GM23248 (cell line): ENCODE data around the gene SEMA6B. TPM values are rescaled to one million over a fixed set of nuclear protein-coding genes. Genes with fewer than 3 reads are reported as not detected.

Experiments
- DNase-seq: peaks from one replicate; pipeline ENCODE4 v3.0.0-alpha.2; 2015
- H2AFZ ChIP-seq: fragments of 200-600 bp; sonication (generic); 2 replicates; pipeline ENCODE4 v1.6.1; 2016; ENCODE audit warnings: antibody characterized with exemption
- H3F3A ChIP-seq: fragments of 200-600 bp; sonication (generic); 2 replicates; pipeline ENCODE4 v1.6.1; 2016; ENCODE audit warnings: mild to moderate bottlenecking, antibody characterized with exemption, mixed run types; ENCODE audit not compliant: insufficient read depth
- H3K27ac ChIP-seq: fragments of 200-600 bp; sonication (generic); 2 replicates; pipeline ENCODE4 v1.5.1; 2016; ENCODE audit warnings: mild to moderate bottlenecking
- H3K27me3 ChIP-seq: fragments of 200-600 bp; sonication (generic); replicated peaks from 2 replicates; pipeline ENCODE4 v1.6.1; 2016; ENCODE audit warnings: mild to moderate bottlenecking; ENCODE audit not compliant: insufficient read depth
- H3K36me3 ChIP-seq: fragments of 200-600 bp; sonication (generic); 2 replicates; pipeline ENCODE4 v1.6.1; 2016; ENCODE audit warnings: low read depth, mild to moderate bottlenecking
- H3K4me1 ChIP-seq: fragments of 200-600 bp; sonication (generic); 2 replicates; pipeline ENCODE4 v1.6.1; 2016; ENCODE audit warnings: mild to moderate bottlenecking; ENCODE audit not compliant: insufficient read depth
- H3K4me2 ChIP-seq: fragments of 200-600 bp; sonication (generic); one replicate; pipeline ENCODE4 v1.6.1; 2016; ENCODE audit warnings: mild to moderate bottlenecking; ENCODE audit not compliant: unreplicated experiment
- H3K4me3 ChIP-seq: fragments of 200-600 bp; sonication (generic); 2 replicates; pipeline ENCODE4 v1.5.1; 2016; ENCODE audit warnings: mild to moderate bottlenecking
- H3K79me2 ChIP-seq: fragments of 200-600 bp; sonication (generic); 2 replicates; pipeline ENCODE4 v1.6.1; 2016; ENCODE audit warnings: mild to moderate bottlenecking; ENCODE audit not compliant: insufficient read depth
- H3K9ac ChIP-seq: fragments of 200-600 bp; sonication (generic); 2 replicates; pipeline ENCODE4 v1.6.1; 2016; ENCODE audit warnings: mild to moderate bottlenecking
- H3K9me2 ChIP-seq: fragments of 200-600 bp; sonication (generic); 2 replicates; pipeline ENCODE4 v1.6.1; 2016; ENCODE audit warnings: mixed run types, mild to moderate bottlenecking, moderate library complexity; ENCODE audit not compliant: insufficient read depth
- H3K9me3 ChIP-seq: fragments of 200-600 bp; sonication (generic); one replicate; pipeline ENCODE4 v1.6.1; 2017; ENCODE audit warnings: low read depth
- H4K20me1 ChIP-seq: fragments of 200-600 bp; sonication (generic); 2 replicates; pipeline ENCODE4 v1.6.0; 2016; ENCODE audit not compliant: insufficient read depth
- EZH2 ChIP-seq: fragments of 200-600 bp; sonication (generic); IDR thresholded peaks from 2 replicates; pipeline ENCODE4 v1.6.1; 2018; ENCODE audit warnings: antibody characterized with exemption, mild to moderate bottlenecking; ENCODE audit not compliant: insufficient read depth, poor library complexity, severe bottlenecking
- EZH2phosphoT487 ChIP-seq: fragments of 200-600 bp; sonication (generic); IDR thresholded peaks from 2 replicates; pipeline ENCODE4 v1.6.1; 2018; ENCODE audit warnings: antibody characterized with exemption, moderate library complexity, mild to moderate bottlenecking, low read depth; ENCODE audit not compliant: insufficient read depth
- WGBS, 2 experiments: methylation state at CpG; one replicate each; pipeline ENCODE4 v1.1.6; 2015 to 2017; ENCODE audit warnings: low lambda C conversion rate in 2 of 2, low coverage in 1 of 2; ENCODE audit errors: missing lambda C conversion rate in 2 of 2; 5-methylcytosine and 5-hydroxymethylcytosine counted together
- in situ Hi-C: fragments of 300-500 bp; cut with MboI; formaldehyde crosslinking; loops from 2 replicates; pipeline ENCODE4 v1.15.0; 2020
- polyA plus RNA-seq: library from polyadenylated mRNA; unstranded; fragments of >200 nt; fragmentation: Nextera tagmentation; extraction: Ambion mirVana; gene quantifications from 2 replicates; pipeline ENCODE4 v1.2.1, GENCODE V29; 2016
- total RNA-seq: library from RNA; depleted of rRNA; stranded (reverse); fragments of >200 nt; shearing (Covaris generic); gene quantifications from 2 replicates; pipeline ENCODE4 v1.2.3, GENCODE V29; 2014

SEMA6B gene
- total and polyA plus RNA-seq, 2 experiments from 2014 or later, result not detected

GRCh38 chr19:4499855-4500254 lies 59.6 kb downstream of the SEMA6B start:
- in situ Hi-C loops, result no loop called here
- Histone ChIP-seq H3K27ac (no peak overlapping the region), H3K9me3 (no peaks in the 10 kb centered on the region), H4K20me1 (no peaks in the 10 kb centered on the region), H3K36me3 (no peaks in the 10 kb centered on the region; the same call in 1 of the 2 replicates), H3F3A (no peaks in the 10 kb centered on the region), H3K9ac (no peak overlapping the region), H3K4me3 (no peak overlapping the region), H3K27me3 (no peaks in the 10 kb centered on the region), H2AFZ (no peak overlapping the region), H3K4me1 (no peaks in the 10 kb centered on the region), H3K79me2 (no peaks in the 10 kb centered on the region), H3K9me2 (no peaks in the 10 kb centered on the region), H3K4me2 (no peak overlapping the region)
- no peak for DNase-seq
- no peak for TF ChIP-seq EZH2phosphoT487
- TF ChIP-seq EZH2, result no peak
- 94 to 96% methylated on average over 11 to 15 of the region's 15 CpGs for WGBS, 2 experiments

GRCh38 chr19:4499318-4499717 lies 60.2 kb downstream of the SEMA6B start:
- Histone ChIP-seq H3K4me3 (no peak overlapping the region), H3K4me1 (no peaks in the 10 kb centered on the region), H3K9me3 (no peaks in the 10 kb centered on the region), H3K9me2 (no peaks in the 10 kb centered on the region), H4K20me1 (no peaks in the 10 kb centered on the region), H3K79me2 (no peaks in the 10 kb centered on the region), H3K27ac (no peak overlapping the region), H3K4me2 (no peak overlapping the region), H3K9ac (no peak overlapping the region), H2AFZ (no peak overlapping the region), H3K36me3 (no peaks in the 10 kb centered on the region; the same call in 1 of the 2 replicates), H3K27me3 (no peaks in the 10 kb centered on the region), H3F3A (no peaks in the 10 kb centered on the region)
- TF ChIP-seq EZH2, result no peak
- no peak for TF ChIP-seq EZH2phosphoT487
- WGBS, 2 experiments, result 90 to 95% methylated on average over 11 to 23 of the region's 23 CpGs
- no peak for DNase-seq
- in situ Hi-C loops, result no loop called here

- H3K36me3 ChIP-seq, result no peaks in the 10 kb centered on the region; the same call in 1 of the 2 replicates
Measured at GRCh38 chr19:4498694-4499093, 60.8 kb downstream of the SEMA6B start.

GRCh38 chr19:4497770-4498389 lies 61.6 kb downstream of the SEMA6B start:
- H3K4me2 ChIP-seq, result no peak overlapping the region
- H3F3A ChIP-seq, result no peaks in the 10 kb centered on the region
- no peak for DNase-seq
- H3K27ac ChIP-seq, result no peak overlapping the region
- H3K4me3 ChIP-seq, result no peak overlapping the region
- no peaks in the 10 kb centered on the region for H4K20me1 ChIP-seq
- no peaks in the 10 kb centered on the region for H3K27me3 ChIP-seq
- no peaks in the 10 kb centered on the region for H3K9me3 ChIP-seq
- H3K9me2 ChIP-seq, result no peaks in the 10 kb centered on the region
- H2AFZ ChIP-seq, result no peak overlapping the region
- 87 to 92% methylated on average over 20 to 25 of the region's 25 CpGs for WGBS, 2 experiments
- H3K79me2 ChIP-seq, result no peaks in the 10 kb centered on the region
- no peaks in the 10 kb centered on the region for H3K4me1 ChIP-seq
- TF ChIP-seq EZH2, result no peak
- TF ChIP-seq EZH2phosphoT487, result no peak
- H3K36me3 ChIP-seq, result no peaks in the 10 kb centered on the region; the same call in 1 of the 2 replicates
- in situ Hi-C loops, result no loop called here
- H3K9ac ChIP-seq, result no peak overlapping the region

More at GRCh38 chr19:4498694-4499093, 60.8 kb downstream of the SEMA6B start:
- no peaks in the 10 kb centered on the region for H4K20me1 ChIP-seq
- H3K27ac ChIP-seq, result no peak overlapping the region
- no peaks in the 10 kb centered on the region for H3K9me2 ChIP-seq
- no peaks in the 10 kb centered on the region for H3K4me1 ChIP-seq
- H3K4me3 ChIP-seq, result no peak overlapping the region
- TF ChIP-seq EZH2phosphoT487, result no peak
- TF ChIP-seq EZH2, result no peak
- no peaks in the 10 kb centered on the region for H3K79me2 ChIP-seq
- no peaks in the 10 kb centered on the region for H3F3A ChIP-seq
- no peak overlapping the region for H3K4me2 ChIP-seq
- no peak overlapping the region for H2AFZ ChIP-seq
- no peaks in the 10 kb centered on the region for H3K9me3 ChIP-seq
- in situ Hi-C loops, result no loop called here
- no peak for DNase-seq
- no peak overlapping the region for H3K9ac ChIP-seq
- no peaks in the 10 kb centered on the region for H3K27me3 ChIP-seq
- WGBS, 2 experiments, result 95 to 96% methylated on average over 11 to 12 of the region's 12 CpGs

- Histone ChIP-seq H3K9ac (no peak overlapping the region), H3K4me3 (no peak overlapping the region), H3K9me3 (no peaks in the 10 kb centered on the region), H4K20me1 (no peaks in the 10 kb centered on the region), H3K36me3 (no peaks in the 10 kb centered on the region; the same call in 1 of the 2 replicates), H3K4me2 (no peak overlapping the region), H3F3A (no peaks in the 10 kb centered on the region), H3K79me2 (no peaks in the 10 kb centered on the region), H3K27ac (no peak overlapping the region), H3K9me2 (no peaks in the 10 kb centered on the region), H3K4me1 (no peaks in the 10 kb centered on the region), H2AFZ (no peak overlapping the region), H3K27me3 (no peaks in the 10 kb centered on the region)
- DNase-seq, result no peak
- WGBS, 2 experiments, result 87 to 91% methylated on average over 14 to 18 of the region's 18 CpGs
- in situ Hi-C loops, result no loop called here
- no peak for TF ChIP-seq EZH2
- no peak for TF ChIP-seq EZH2phosphoT487
Measured at GRCh38 chr19:4496304-4496703, 63.2 kb downstream of the SEMA6B start.
